HepG2 (cell line): Measurements from ENCODE around the gene EPHB4. TPM values are rescaled to one million over a fixed set of nuclear protein-coding genes. Genes with fewer than 3 reads are reported as not detected.

ENCODE experiments used
- AKAP8 ChIP-seq: sonication (generic); formaldehyde crosslinking; IDR thresholded peaks from 2 replicates; pipeline ENCODE4 v1.5.1; 2020; ENCODE audit warnings: mild to moderate bottlenecking, missing genetic modification reagents
- ARID3A ChIP-seq: IDR thresholded peaks from 2 replicates; pipeline ENCODE4 v1.6.1; 2012; ENCODE audit warnings: low read depth, low read length, improper control_type of control experiment
- ATF1 ChIP-seq: IDR thresholded peaks from 2 replicates; pipeline ENCODE4 v1.6.1; 2016; ENCODE audit warnings: mild to moderate bottlenecking, control low read depth
- BRF2 ChIP-seq: sonication (generic); formaldehyde crosslinking; IDR thresholded peaks from 2 replicates; pipeline ENCODE4 v1.8.1; 2022; ENCODE audit warnings: mild to moderate bottlenecking, missing genetic modification reagents
- HNRNPLL ChIP-seq: fragments of 200-400 bp; formaldehyde crosslinking; IDR thresholded peaks from 2 replicates; pipeline ENCODE4 v1.6.1; 2017; ENCODE audit warnings: mild to moderate bottlenecking, low read depth, low read length; ENCODE audit not compliant: poor library complexity, severe bottlenecking
- MAF1 ChIP-seq: sonication (generic); formaldehyde crosslinking; IDR thresholded peaks from 2 replicates; pipeline ENCODE4 v1.5.0; 2020; ENCODE audit warnings: missing genetic modification reagents, borderline replicate concordance
- MXD4 ChIP-seq: IDR thresholded peaks from 2 replicates; pipeline ENCODE4 v1.6.1; 2016; ENCODE audit warnings: mild to moderate bottlenecking, missing biosample characterization, missing genetic modification reagents
- NR3C1 ChIP-seq: sonication (generic); formaldehyde crosslinking; IDR thresholded peaks from 2 replicates; pipeline ENCODE4 v1.4.0; 2020; ENCODE audit warnings: missing genetic modification reagents
- RFX1 ChIP-seq: fragments of 450-650 bp; IDR thresholded peaks from 2 replicates; pipeline ENCODE4 v1.6.1; 2017
- SNAPC2 ChIP-seq: sonication (generic); formaldehyde crosslinking; IDR thresholded peaks from 2 replicates; pipeline ENCODE4 v1.8.1; 2022; ENCODE audit warnings: mild to moderate bottlenecking, missing genetic modification reagents
- SOX6 ChIP-seq, 2 experiments: fragments of 450-650 bp in 1 of 2; sonication (generic) in 1 of 2; formaldehyde crosslinking in 1 of 2; IDR thresholded peaks; 2 replicates each; pipeline versions ENCODE4 v1.4.0 to v1.6.1; 2017 to 2020; ENCODE audit warnings: antibody characterized with exemption in 1 of 2, mild to moderate bottlenecking in 1 of 2, missing genetic modification reagents in 1 of 2
- TGIF2 ChIP-seq: IDR thresholded peaks from 2 replicates; pipeline ENCODE4 v1.6.1; 2016; ENCODE audit warnings: control low read depth, missing compliant biosample characterization
- YY1 ChIP-seq: IDR thresholded peaks from 2 replicates; pipeline ENCODE4 v1.6.1; 2011; ENCODE audit warnings: low read length, low read depth, moderate library complexity, mild to moderate bottlenecking; ENCODE audit not compliant: insufficient read depth, insufficient replicate concordance
- ZBTB20 ChIP-seq: sonication (generic); formaldehyde crosslinking; IDR thresholded peaks from 2 replicates; pipeline ENCODE4 v1.8.1; 2023; ENCODE audit warnings: missing genetic modification reagents, low read depth, mild to moderate bottlenecking, borderline replicate concordance
- ZKSCAN5 ChIP-seq: sonication (generic); formaldehyde crosslinking; IDR thresholded peaks from 2 replicates; pipeline ENCODE4 v1.5.1; 2020; ENCODE audit warnings: mild to moderate bottlenecking, missing genetic modification reagents
- ZNF354B ChIP-seq: sonication (generic); formaldehyde crosslinking; IDR thresholded peaks from 2 replicates; pipeline ENCODE4 v1.8.0; 2022; ENCODE audit warnings: mild to moderate bottlenecking, missing genetic modification reagents
- ZNF614 ChIP-seq: IDR thresholded peaks from 2 replicates; pipeline ENCODE4 v1.6.1; 2018; ENCODE audit warnings: missing biosample characterization, missing genetic modification reagents, inconsistent platforms, borderline replicate concordance
- polyA plus RNA-seq, 8 experiments: library from polyadenylated mRNA; depleted of rRNA in 3 of 8; stranded (reverse) in 7 of 8; unstranded in 1 of 8; fragments of >200 nt; fragmentation: Illumina TruSeq in 4 of 8; extraction: Trizol in 4 of 8; gene quantifications; 2 replicates each; pipeline versions ENCODE4 v1.2.1 to v1.2.3, GENCODE V29; 2011 to 2016; ENCODE audit warnings: low read depth in 4 of 8, missing spikeins in 1 of 8, mixed read lengths in 1 of 8; ENCODE audit not compliant: insufficient read depth in 1 of 8
- total RNA-seq, 5 experiments: library from RNA; depleted of rRNA; stranded (reverse); fragments of >200 nt; fragmentation: Illumina TruSeq; extraction: Trizol; gene quantifications; 2 replicates each; pipeline ENCODE4 v1.2.3, GENCODE V29; 2016; ENCODE audit warnings: low read depth in 1 of 5
- TF ChIP-seq, protein P1 (sequence below): sonication (generic); formaldehyde crosslinking; IDR thresholded peaks from 2 replicates; pipeline ENCODE4 v1.4.0; 2020; ENCODE audit warnings: low read depth, mild to moderate bottlenecking, missing genetic modification reagents
- TF ChIP-seq, protein P2 (sequence below): sonication (generic); formaldehyde crosslinking; conservative IDR thresholded peaks from 2 replicates; pipeline ENCODE4 v1.8.0; 2022; ENCODE audit warnings: mild to moderate bottlenecking, moderate library complexity, missing genetic modification reagents

The EPHB4 gene
- total and polyA plus RNA-seq, 2 of the 13 experiments (the other 11 are each of a cell fraction or from before 2014, with no cell fraction given) = 61.4 to 69.6 TPM

GRCh38 chr7:100827330-100828226 lies at the start of gene EPHB4 (continued):
- TF ChIP-seq, protein P1, sequence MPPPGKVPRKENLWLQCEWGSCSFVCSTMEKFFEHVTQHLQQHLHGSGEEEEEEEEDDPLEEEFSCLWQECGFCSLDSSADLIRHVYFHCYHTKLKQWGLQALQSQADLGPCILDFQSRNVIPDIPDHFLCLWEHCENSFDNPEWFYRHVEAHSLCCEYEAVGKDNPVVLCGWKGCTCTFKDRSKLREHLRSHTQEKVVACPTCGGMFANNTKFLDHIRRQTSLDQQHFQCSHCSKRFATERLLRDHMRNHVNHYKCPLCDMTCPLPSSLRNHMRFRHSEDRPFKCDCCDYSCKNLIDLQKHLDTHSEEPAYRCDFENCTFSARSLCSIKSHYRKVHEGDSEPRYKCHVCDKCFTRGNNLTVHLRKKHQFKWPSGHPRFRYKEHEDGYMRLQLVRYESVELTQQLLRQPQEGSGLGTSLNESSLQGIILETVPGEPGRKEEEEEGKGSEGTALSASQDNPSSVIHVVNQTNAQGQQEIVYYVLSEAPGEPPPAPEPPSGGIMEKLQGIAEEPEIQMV (CRISPR knock-in tag) = no peak
- peak; percentile 42; the same call in 1 of the 2 replicates for TF ChIP-seq ZNF614
- TF ChIP-seq NR3C1 (CRISPR knock-in tag) = no peak
- peak; percentile 80; the same call in 1 of the 2 replicates for TF ChIP-seq MXD4 (CRISPR knock-in tag)
- TF ChIP-seq ATF1 (CRISPR knock-in tag) = no peak
- peak; percentile 45; the same call in 1 of the 2 replicates for TF ChIP-seq SNAPC2 (CRISPR knock-in tag)
- no peak for TF ChIP-seq RFX1
- TF ChIP-seq ZBTB20 = 0 out of 2 replicates have a peak, but pooled peaks have one; percentile 18
- peak; percentile 53 for TF ChIP-seq YY1
- TF ChIP-seq, protein P2, sequence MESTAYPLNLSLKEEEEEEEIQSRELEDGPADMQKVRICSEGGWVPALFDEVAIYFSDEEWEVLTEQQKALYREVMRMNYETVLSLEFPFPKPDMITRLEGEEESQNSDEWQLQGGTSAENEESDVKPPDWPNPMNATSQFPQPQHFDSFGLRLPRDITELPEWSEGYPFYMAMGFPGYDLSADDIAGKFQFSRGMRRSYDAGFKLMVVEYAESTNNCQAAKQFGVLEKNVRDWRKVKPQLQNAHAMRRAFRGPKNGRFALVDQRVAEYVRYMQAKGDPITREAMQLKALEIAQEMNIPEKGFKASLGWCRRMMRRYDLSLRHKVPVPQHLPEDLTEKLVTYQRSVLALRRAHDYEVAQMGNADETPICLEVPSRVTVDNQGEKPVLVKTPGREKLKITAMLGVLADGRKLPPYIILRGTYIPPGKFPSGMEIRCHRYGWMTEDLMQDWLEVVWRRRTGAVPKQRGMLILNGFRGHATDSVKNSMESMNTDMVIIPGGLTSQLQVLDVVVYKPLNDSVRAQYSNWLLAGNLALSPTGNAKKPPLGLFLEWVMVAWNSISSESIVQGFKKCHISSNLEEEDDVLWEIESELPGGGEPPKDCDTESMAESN (CRISPR knock-in tag) = peak; percentile 40; the same call in 1 of the 2 replicates
- peak; percentile 46; the same call in 1 of the 2 replicates for TF ChIP-seq AKAP8 (CRISPR knock-in tag)
- TF ChIP-seq MAF1 (CRISPR knock-in tag) = no peak
- no peak for TF ChIP-seq ZNF354B (CRISPR knock-in tag)
- TF ChIP-seq SOX6 (IDR thresholded peaks at IDR 0.05) = no peak
- peak; percentile 74 for TF ChIP-seq SOX6 (CRISPR knock-in tag; IDR thresholded peaks at IDR 0.05)
- no peak for TF ChIP-seq BRF2 (CRISPR knock-in tag)
- TF ChIP-seq ZKSCAN5 (CRISPR knock-in tag) = peak; percentile 88
- peak; percentile 91 for TF ChIP-seq HNRNPLL
- TF ChIP-seq TGIF2 = peak; percentile 18; the same call in 1 of the 2 replicates
- no peak for TF ChIP-seq ARID3A
